Tibial nerve (tissue), 4 donors: ENCODE data around the gene VDAC1. TPM values are rescaled to one million over a fixed set of nuclear protein-coding genes. Genes with fewer than 3 reads are reported as not detected.

Experiments used
- DNase-seq, 2 donors: peaks; one replicate each; pipeline ENCODE4 v3.0.0-alpha.2; 2019; ENCODE audit warnings: low spot score in 2 of 2
- H3K27ac ChIP-seq, 4 donors: fragments of 200-600 bp; sonication (generic) in 3 of 4; one replicate each; pipeline ENCODE4 v1.5.1; 2017 to 2019; ENCODE audit warnings: mild to moderate bottlenecking in 1 of 4
- H3K27me3 ChIP-seq, 2 donors: fragments of 200-600 bp; sonication (generic) in 1 of 2; one replicate each; pipeline versions ENCODE4 v1.5.1 to v1.6.0; 2017 to 2019
- H3K36me3 ChIP-seq, 3 donors: fragments of 200-600 bp; sonication (generic); one replicate each; pipeline ENCODE4 v1.5.1; 2018 to 2019
- H3K4me1 ChIP-seq, 4 donors: fragments of 200-600 bp; sonication (generic) in 3 of 4; one replicate each; pipeline ENCODE4 v1.5.1; 2017 to 2019
- H3K4me3 ChIP-seq, 4 donors: fragments of 200-600 bp; sonication (generic) in 3 of 4; one replicate each; pipeline ENCODE4 v1.5.1; 2017 to 2019; ENCODE audit warnings: mild to moderate bottlenecking in 1 of 4, moderate library complexity in 1 of 4
- H3K9me3 ChIP-seq, 4 donors: fragments of 200-600 bp; sonication (generic) in 3 of 4; one replicate each; pipeline ENCODE4 v1.5.1; 2017 to 2019
- EP300 ChIP-seq, 2 donors: sonication (generic); formaldehyde crosslinking; IDR thresholded peaks; one replicate each; pipeline ENCODE4 v1.6.1; 2017; ENCODE audit warnings: antibody characterized with exemption in 2 of 2, mild to moderate bottlenecking in 1 of 2
- POLR2A ChIP-seq, 2 donors: fragments of 450-650 bp; IDR thresholded peaks; one replicate each; pipeline ENCODE4 v1.6.1; 2017; ENCODE audit warnings: antibody characterized with exemption in 2 of 2, mild to moderate bottlenecking in 2 of 2, moderate library complexity in 2 of 2
- WGBS, 2 donors: methylation state at CpG; one replicate each; pipeline ENCODE4 v1.1.5; 2018; 5-methylcytosine and 5-hydroxymethylcytosine counted together
- total RNA-seq, 4 donors: library from RNA; depleted of rRNA; stranded (reverse); fragments of >200 nt; gene quantifications; one replicate each; pipeline ENCODE4 v1.1.0, GENCODE V29; 2016
- TF ChIP-seq, protein P1 (sequence below), 5 experiments: fragments of 200-600 bp in 3 of 5; fragments of 450-650 bp in 2 of 5; sonication (generic) in 3 of 5; IDR thresholded peaks; one replicate each; pipeline ENCODE4 v1.5.1; 2016 to 2019; ENCODE audit warnings: antibody characterized with exemption in 5 of 5, mild to moderate bottlenecking in 3 of 5, moderate library complexity in 2 of 5

The VDAC1 gene
- total RNA-seq, 4 donors from 2014 or later: 64.7 to 103 (median 71.9) TPM

DNA sequence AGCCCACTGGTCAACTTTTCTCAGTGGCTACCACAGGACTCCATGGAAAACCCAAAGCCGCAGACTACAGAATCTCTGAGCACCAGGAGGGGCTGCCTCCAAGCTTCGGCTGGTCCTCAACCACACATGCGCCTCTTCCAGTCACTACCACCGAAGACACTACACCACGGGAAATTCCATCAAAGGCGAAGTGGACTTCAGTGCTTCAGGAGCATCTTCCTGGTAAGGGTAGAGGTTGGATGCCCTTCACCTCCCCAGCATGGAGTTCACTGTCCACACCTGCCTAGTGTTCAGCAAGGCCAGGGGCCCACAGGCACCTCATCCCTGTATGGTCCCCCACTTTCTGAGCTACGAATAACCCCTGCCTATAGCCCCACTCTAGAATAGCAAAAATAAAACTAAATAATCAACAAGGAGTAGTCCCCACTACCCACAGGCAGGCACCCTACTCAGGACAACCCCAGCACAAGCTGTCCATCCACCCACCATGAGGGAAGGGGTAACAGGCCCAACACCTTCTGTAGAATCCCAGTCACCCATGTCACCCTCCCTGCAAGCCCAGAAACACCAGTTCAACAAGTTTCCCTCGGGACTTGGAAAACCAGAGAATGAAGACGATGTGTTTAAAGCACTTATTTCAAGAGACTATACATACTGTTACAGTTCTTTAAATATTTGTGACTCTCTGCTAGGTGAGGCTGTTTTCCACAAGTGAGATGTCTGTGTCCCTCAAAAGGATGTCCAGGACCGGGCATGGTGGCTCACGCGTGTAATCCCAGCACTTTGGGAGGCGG is 2.6 kb downstream of the VDAC1 start:
- 83% methylated on average over 13 of the region's 13 CpGs for WGBS, 2 donors
- TF ChIP-seq, protein P1, sequence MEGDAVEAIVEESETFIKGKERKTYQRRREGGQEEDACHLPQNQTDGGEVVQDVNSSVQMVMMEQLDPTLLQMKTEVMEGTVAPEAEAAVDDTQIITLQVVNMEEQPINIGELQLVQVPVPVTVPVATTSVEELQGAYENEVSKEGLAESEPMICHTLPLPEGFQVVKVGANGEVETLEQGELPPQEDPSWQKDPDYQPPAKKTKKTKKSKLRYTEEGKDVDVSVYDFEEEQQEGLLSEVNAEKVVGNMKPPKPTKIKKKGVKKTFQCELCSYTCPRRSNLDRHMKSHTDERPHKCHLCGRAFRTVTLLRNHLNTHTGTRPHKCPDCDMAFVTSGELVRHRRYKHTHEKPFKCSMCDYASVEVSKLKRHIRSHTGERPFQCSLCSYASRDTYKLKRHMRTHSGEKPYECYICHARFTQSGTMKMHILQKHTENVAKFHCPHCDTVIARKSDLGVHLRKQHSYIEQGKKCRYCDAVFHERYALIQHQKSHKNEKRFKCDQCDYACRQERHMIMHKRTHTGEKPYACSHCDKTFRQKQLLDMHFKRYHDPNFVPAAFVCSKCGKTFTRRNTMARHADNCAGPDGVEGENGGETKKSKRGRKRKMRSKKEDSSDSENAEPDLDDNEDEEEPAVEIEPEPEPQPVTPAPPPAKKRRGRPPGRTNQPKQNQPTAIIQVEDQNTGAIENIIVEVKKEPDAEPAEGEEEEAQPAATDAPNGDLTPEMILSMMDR (IDR thresholded peaks at IDR 0.05): no peak
- TF ChIP-seq POLR2A (IDR thresholded peaks at IDR 0.05): no peak
- TF ChIP-seq EP300 (IDR thresholded peaks at IDR 0.05): no peak
- DNase-seq: no peak
- Histone ChIP-seq H3K4me3 (no peak overlapping the region), H3K36me3 (no peaks in the 10 kb centered on the region), H3K4me1 (peaks cover 0 to 71% (median 45%) of the 10 kb centered on the region in 4 donors), H3K9me3 (no peaks in the 10 kb centered on the region), H3K27ac (peak overlapping the region in 2 of 4 donors; percentile 98 to 99), H3K27me3 (no peaks in the 10 kb centered on the region)

DNA sequence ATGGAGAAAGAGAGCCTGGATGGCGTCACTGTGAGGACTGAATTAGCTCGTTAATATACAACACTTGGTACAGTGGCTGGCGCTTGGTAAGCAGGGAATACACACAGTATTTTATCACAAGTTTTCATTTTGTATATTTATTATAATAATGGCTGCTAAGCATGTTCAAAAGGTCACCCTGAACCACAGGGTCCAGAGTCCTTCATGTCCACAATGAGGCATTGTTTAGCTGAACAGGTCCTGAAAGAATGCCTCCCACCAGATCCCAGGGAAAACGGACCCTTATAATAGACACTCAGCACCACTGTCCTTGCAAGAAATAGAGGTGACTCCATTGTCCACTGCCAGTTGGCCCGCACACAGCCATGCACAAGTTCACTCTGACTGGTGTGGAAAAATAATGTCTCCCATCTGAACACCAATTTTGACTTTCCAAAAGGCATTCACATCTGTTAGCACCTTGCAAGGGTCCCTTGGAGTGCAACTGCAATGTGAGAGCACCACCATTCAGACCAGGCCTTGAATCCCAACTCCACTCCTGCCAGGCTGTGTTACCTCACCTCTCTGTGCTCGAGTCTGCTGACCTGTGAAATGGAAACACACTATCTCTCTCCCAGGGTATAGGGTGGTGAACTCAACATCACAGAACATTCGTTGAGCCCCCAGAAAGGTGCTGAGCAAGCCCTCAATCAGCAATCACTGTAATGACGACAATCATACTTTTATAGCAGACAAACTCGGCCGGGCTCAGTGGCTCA is 3.9 kb downstream of the VDAC1 start:
- WGBS, 2 donors: 71 to 74% methylated on average over 10 of the region's 10 CpGs
- Histone ChIP-seq H3K27ac (peak overlapping the region in 2 of 4 donors; percentile 18 to 99), H3K36me3 (no peaks in the 10 kb centered on the region)

DNA sequence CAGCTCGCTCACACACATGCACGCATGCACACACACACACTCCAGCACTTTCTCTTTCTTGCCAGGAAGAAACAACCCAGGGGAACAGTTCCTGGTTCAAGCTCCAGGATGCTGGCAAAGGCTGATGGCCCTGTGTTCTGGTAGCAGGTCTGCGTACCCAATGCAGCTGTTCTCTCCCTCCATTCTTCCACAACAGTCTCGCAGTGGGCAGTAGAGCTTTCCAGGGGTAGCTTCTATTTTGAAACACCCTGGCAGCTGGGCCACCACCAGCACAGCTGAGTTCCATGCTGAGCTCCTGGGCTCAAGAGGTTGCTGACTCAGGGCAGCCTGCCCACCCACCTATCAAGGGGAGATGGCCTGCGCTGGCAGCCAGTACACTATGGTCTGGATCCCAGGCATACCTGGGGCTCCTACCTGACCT is 4.7 kb downstream of the VDAC1 start:
- TF ChIP-seq POLR2A (IDR thresholded peaks at IDR 0.05) (no peak), EP300 (IDR thresholded peaks at IDR 0.05) (no peak)
- TF ChIP-seq, protein P1 (IDR thresholded peaks at IDR 0.05): no peak
- Histone ChIP-seq H3K4me1 (peaks cover 0 to 84% (median 49%) of the 10 kb centered on the region in 4 donors), H3K27me3 (no peaks in the 10 kb centered on the region), H3K36me3 (no peaks in the 10 kb centered on the region), H3K27ac (peak overlapping the region in 2 of 4 donors; percentile 18 to 76), H3K9me3 (no peaks in the 10 kb centered on the region), H3K4me3 (no peak overlapping the region)
- 83 to 89% methylated on average over 5 of the region's 5 CpGs for WGBS, 2 donors
- no peak for DNase-seq

More for the DNA sequence above, 3.9 kb downstream of the VDAC1 start:
- no peak for TF ChIP-seq EP300 (IDR thresholded peaks at IDR 0.05)
- no peaks in the 10 kb centered on the region for H3K27me3 ChIP-seq
- no peak overlapping the region for H3K4me3 ChIP-seq
- no peak for DNase-seq
- H3K9me3 ChIP-seq: no peaks in the 10 kb centered on the region
- H3K4me1 ChIP-seq: peaks cover 0 to 80% (median 46%) of the 10 kb centered on the region in 4 donors

DNA sequence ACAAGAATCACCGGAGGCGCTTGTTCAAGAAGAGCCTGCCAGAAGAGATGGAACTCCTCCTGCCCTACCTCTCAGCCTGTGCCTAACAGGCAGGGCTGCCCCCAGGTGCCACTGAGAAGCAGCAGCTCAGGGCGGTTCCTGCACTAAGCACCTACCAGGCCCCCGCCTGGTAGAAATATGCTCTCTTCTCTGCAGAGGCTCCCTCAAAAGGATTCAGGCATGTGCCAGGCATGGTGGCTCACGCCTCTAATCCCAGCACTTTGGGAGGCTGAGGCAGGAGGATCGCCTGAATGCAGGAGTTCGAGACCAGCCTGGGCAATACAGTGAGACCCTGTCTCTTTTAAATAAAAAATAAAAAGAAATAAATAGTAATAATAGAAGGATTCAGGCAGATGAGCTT is 6.0 kb downstream of the VDAC1 start:
- Histone ChIP-seq H3K4me1 (peaks cover 0 to 96% (median 57%) of the 10 kb centered on the region in 4 donors), H3K4me3 (no peak overlapping the region)
- no peak for DNase-seq

DNA sequence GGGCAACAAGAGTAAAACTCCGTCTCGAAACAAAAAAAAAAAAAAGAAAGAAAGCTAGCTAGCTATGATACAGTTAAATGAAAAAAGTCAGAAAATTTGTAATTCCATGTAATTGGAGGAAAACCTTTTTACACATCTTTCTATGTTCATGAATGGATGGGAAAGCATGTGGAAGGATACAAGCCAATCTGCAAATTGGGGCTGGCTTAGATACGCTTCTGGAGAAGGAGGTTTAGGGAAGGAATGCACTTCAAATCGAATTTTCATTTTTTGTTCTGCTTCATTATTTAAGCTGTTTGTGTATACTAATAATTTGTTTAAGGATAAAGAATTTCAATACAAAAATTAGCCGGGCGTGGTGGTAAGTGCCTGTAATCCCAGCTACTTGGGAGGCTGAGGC is 6.7 kb downstream of the VDAC1 start:
- H3K4me3 ChIP-seq: no peak overlapping the region
- no peaks in the 10 kb centered on the region for H3K27me3 ChIP-seq
- H3K9me3 ChIP-seq: no peaks in the 10 kb centered on the region
- no peak overlapping the region for H3K27ac ChIP-seq
- no peaks in the 10 kb centered on the region for H3K36me3 ChIP-seq
- DNase-seq: no peak
- peaks cover 0 to 98% (median 56%) of the 10 kb centered on the region in 4 donors for H3K4me1 ChIP-seq
- no peak for TF ChIP-seq EP300 (IDR thresholded peaks at IDR 0.05)
- no peak for TF ChIP-seq POLR2A (IDR thresholded peaks at IDR 0.05)
- TF ChIP-seq, protein P1 (IDR thresholded peaks at IDR 0.05): no peak
- WGBS, 2 donors: 84 to 90% methylated on average over 6 of the region's 6 CpGs

More for the DNA sequence above, 6.0 kb downstream of the VDAC1 start:
- no peaks in the 10 kb centered on the region for H3K27me3 ChIP-seq
- peak overlapping the region in 1 of 4 donors; percentile 18 for H3K27ac ChIP-seq
- WGBS, 2 donors: 93% methylated on average over 6 to 7 of the region's 7 CpGs
- no peaks in the 10 kb centered on the region for H3K36me3 ChIP-seq
- TF ChIP-seq EP300 (IDR thresholded peaks at IDR 0.05) (no peak), POLR2A (IDR thresholded peaks at IDR 0.05) (no peak)
- TF ChIP-seq, protein P1 (IDR thresholded peaks at IDR 0.05): no peak
- no peaks in the 10 kb centered on the region for H3K9me3 ChIP-seq
